GM12874 (cell line): ENCODE measurements around the gene PXK.

Source experiments
- CTCF ChIP-seq: IDR thresholded peaks from 2 replicates; pipeline ENCODE4 v1.5.1; 2011; ENCODE audit warnings: low read depth, mild to moderate bottlenecking, control low read depth, low read length, moderate library complexity; ENCODE audit not compliant: insufficient read depth

Gene PXK

GRCh38 chr3:58379351-58380073 is 46.8 kb downstream of the PXK start:
- TF ChIP-seq CTCF = no peak

GRCh38 chr3:58383476-58383875 is 50.8 kb downstream of the PXK start:
- no peak for TF ChIP-seq CTCF

- no peak for TF ChIP-seq CTCF
These were observed 51.2 kb downstream of the PXK start for GRCh38 chr3:58383904-58384303.

GRCh38 chr3:58384381-58385090 is 51.8 kb downstream of the PXK start:
- TF ChIP-seq CTCF = no peak

- TF ChIP-seq CTCF = no peak
These were observed 54.1 kb downstream of the PXK start for GRCh38 chr3:58386626-58387365.

- TF ChIP-seq CTCF = no peak
These were observed 55.2 kb downstream of the PXK start for GRCh38 chr3:58387650-58388546.
